Neural cell (in vitro differentiated cells): Measurements from ENCODE around the gene JAK3. TPM values are rescaled to one million over a fixed set of nuclear protein-coding genes. Genes with fewer than 3 reads are reported as not detected.

Source experiments
- H2AFZ ChIP-seq: fragments of 200-600, 300-800 bp; sonication (generic), shearing (Covaris generic); 2 replicates; pipeline ENCODE4 v1.6.0; 2014; ENCODE audit warnings: low read depth, mild to moderate bottlenecking, antibody characterized with exemption, low read length, moderate library complexity
- H3F3A ChIP-seq: fragments of 200-600 bp; shearing (Covaris generic); 2 replicates; pipeline ENCODE4 v1.6.1; 2016; ENCODE audit warnings: mild to moderate bottlenecking, moderate library complexity, mixed read lengths, antibody characterized with exemption, low read length; ENCODE audit not compliant: insufficient read depth, poor library complexity, severe bottlenecking
- H3K27ac ChIP-seq: fragments of 200-600, 300-800 bp; sonication (generic), shearing (Covaris generic); 2 replicates; pipeline ENCODE4 v1.5.1; 2014; ENCODE audit warnings: mild to moderate bottlenecking, low read length, moderate library complexity
- H3K27me3 ChIP-seq: fragments of 300-800, 200-600 bp; sonication (generic), shearing (Covaris generic); 2 replicates; pipeline ENCODE4 v1.6.0; 2014; ENCODE audit warnings: mild to moderate bottlenecking, low read depth, low read length, moderate library complexity; ENCODE audit not compliant: insufficient read depth
- H3K36me3 ChIP-seq: fragments of 300-800, 200-600 bp; sonication (generic), shearing (Covaris generic); 2 replicates; pipeline ENCODE4 v1.5.1; 2014; ENCODE audit warnings: mild to moderate bottlenecking, antibody characterized with exemption, low read length, moderate library complexity; ENCODE audit not compliant: insufficient read depth
- H3K4me2 ChIP-seq: fragments of 300-800, 200-600 bp; sonication (generic), shearing (Covaris generic); 2 replicates; pipeline ENCODE4 v1.6.0; 2014; ENCODE audit warnings: mild to moderate bottlenecking, low read length
- H3K4me3 ChIP-seq: fragments of 300-800, 200-600 bp; sonication (generic), shearing (Covaris generic); 2 replicates; pipeline ENCODE4 v1.5.1; 2014; ENCODE audit warnings: mild to moderate bottlenecking, low read length, moderate library complexity
- H3K79me2 ChIP-seq: fragments of 200-600 bp; shearing (Covaris generic); replicated peaks from 2 replicates; pipeline ENCODE4 v1.6.0; 2014; ENCODE audit warnings: mild to moderate bottlenecking, low read length, moderate library complexity; ENCODE audit not compliant: insufficient read depth
- H3K9ac ChIP-seq: fragments of 300-800, 200-600 bp; sonication (generic), shearing (Covaris generic); 2 replicates; pipeline ENCODE4 v1.6.1; 2016; ENCODE audit warnings: mild to moderate bottlenecking, low read length, mixed read lengths
- H3K9me2 ChIP-seq: fragments of 200-600 bp; shearing (Covaris generic); 2 replicates; pipeline ENCODE4 v1.6.1; 2016; ENCODE audit warnings: mild to moderate bottlenecking, low read length, mixed read lengths; ENCODE audit not compliant: insufficient read depth
- H3K9me3 ChIP-seq: fragments of 200-600, 300-800 bp; sonication (generic), shearing (Covaris generic); 2 replicates; pipeline ENCODE4 v1.6.1; 2016; ENCODE audit warnings: mild to moderate bottlenecking, mixed run types, low read length, moderate library complexity, mixed read lengths
- H4K20me1 ChIP-seq: fragments of 200-600 bp; shearing (Covaris generic); 2 replicates; pipeline ENCODE4 v1.6.1; 2016; ENCODE audit warnings: mild to moderate bottlenecking, mixed run types; ENCODE audit not compliant: insufficient read depth
- EP300 ChIP-seq: fragments of 450-650 bp; conservative IDR thresholded peaks from 2 replicates; pipeline ENCODE4 v1.6.1; 2014; ENCODE audit warnings: antibody characterized with exemption, mild to moderate bottlenecking, moderate library complexity; ENCODE audit not compliant: poor library complexity, severe bottlenecking
- EZH2 ChIP-seq: fragments of 200-600, 300-800 bp; shearing (Covaris generic), sonication (generic); IDR thresholded peaks from 2 replicates; pipeline ENCODE4 v1.6.1; 2014; ENCODE audit warnings: antibody characterized with exemption, low read length, borderline replicate concordance, mild to moderate bottlenecking; ENCODE audit not compliant: insufficient read depth, poor library complexity, severe bottlenecking
- MXI1 ChIP-seq: fragments of 450-650 bp; conservative IDR thresholded peaks from 2 replicates; pipeline ENCODE4 v1.6.1; 2014; ENCODE audit warnings: antibody characterized with exemption, mild to moderate bottlenecking; ENCODE audit not compliant: poor library complexity, severe bottlenecking
- POLR2AphosphoS5 ChIP-seq: IDR thresholded peaks from 2 replicates; pipeline ENCODE4 v1.6.1; 2012
- RAD21 ChIP-seq: fragments of 450-650 bp; conservative IDR thresholded peaks from 2 replicates; pipeline ENCODE4 v1.6.1; 2014; ENCODE audit warnings: antibody characterized with exemption, mild to moderate bottlenecking, moderate library complexity
- REST ChIP-seq: IDR thresholded peaks from 2 replicates; pipeline ENCODE4 v1.6.1; 2012; ENCODE audit warnings: borderline replicate concordance
- SMC3 ChIP-seq: fragments of 450-650 bp; conservative IDR thresholded peaks from 2 replicates; pipeline ENCODE4 v1.6.1; 2014; ENCODE audit warnings: antibody characterized with exemption, mild to moderate bottlenecking, moderate library complexity; ENCODE audit not compliant: poor library complexity
- TAF1 ChIP-seq: IDR thresholded peaks from 2 replicates; pipeline ENCODE4 v1.6.1; 2012; ENCODE audit warnings: low read depth
- polyA plus RNA-seq: library from polyadenylated mRNA; depleted of rRNA; stranded (reverse); fragments of >200 nt; gene quantifications from 2 replicates; pipeline ENCODE4 v1.2.3, GENCODE V29; 2014

Gene JAK3
- polyA plus RNA-seq, 1 donor from 2014 or later = 0.11 TPM

- Histone ChIP-seq H3K9ac (no peak overlapping the region), H3K36me3 (no peaks in the 10 kb centered on the region), H4K20me1 (no peaks in the 10 kb centered on the region), H2AFZ (no peak overlapping the region), H3K4me2 (no peak overlapping the region), H3K4me3 (no peak overlapping the region), H3K9me3 (no peaks in the 10 kb centered on the region), H3K27me3 (peaks cover 32% of the 10 kb centered on the region), H3K79me2 (no peaks in the 10 kb centered on the region), H3F3A (no peaks in the 10 kb centered on the region), H3K27ac (no peak overlapping the region), H3K9me2 (no peaks in the 10 kb centered on the region)
- TF ChIP-seq EP300 (no peak), REST (no peak), MXI1 (no peak), RAD21 (no peak), TAF1 (no peak), SMC3 (no peak), POLR2AphosphoS5 (no peak)
Observed at GRCh38 chr19:17796013-17796837, 51.6 kb downstream of the JAK3 start.

- Histone ChIP-seq H3K36me3 (no peaks in the 10 kb centered on the region), H3K4me3 (no peak overlapping the region), H3F3A (no peaks in the 10 kb centered on the region), H3K9ac (no peak overlapping the region), H3K9me3 (no peaks in the 10 kb centered on the region), H3K27me3 (peaks cover 32% of the 10 kb centered on the region), H3K4me2 (no peak overlapping the region), H3K79me2 (no peaks in the 10 kb centered on the region), H3K9me2 (no peaks in the 10 kb centered on the region), H4K20me1 (no peaks in the 10 kb centered on the region), H3K27ac (no peak overlapping the region), H2AFZ (no peak overlapping the region)
- TF ChIP-seq RAD21 (no peak), REST (no peak), EZH2 (no peak), MXI1 (no peak)
Observed at GRCh38 chr19:17795495-17795856, 52.3 kb downstream of the JAK3 start.
